H1 (cell line): ENCODE measurements around the gene RALGAPB. TPM values are rescaled to one million over a fixed set of nuclear protein-coding genes. Genes with fewer than 3 reads are reported as not detected.

Experiments
- CTCF ChIA-PET: fragments of 300-600 bp; sonication (Branson Sonifier 250); formaldehyde crosslinking; loops from one replicate; lab custom pipeline; 2021; ENCODE audit not compliant: partially characterized antibody; lab: Charles Lee
- POLR2A ChIA-PET: fragments of 300-600 bp; sonication (Branson Sonifier 250); formaldehyde crosslinking; loops from one replicate; lab custom pipeline; 2021; ENCODE audit warnings: inconsistent platforms; ENCODE audit not compliant: partially characterized antibody; lab: Charles Lee
- DNase-seq, 2 experiments: peaks; one replicate each; pipeline versions ENCODE4 v3.0.0 to v3.0.0-alpha.2; 2010 to 2022; ENCODE audit warnings: low spot score in 2 of 2, low read depth in 1 of 2, mixed read lengths in 1 of 2
- FAIRE-seq: peaks from 2 replicates; lab custom pipeline; 2011; peaks lifted over from hg19 to GRCh38; lab: Jason Lieb, UNC
- H2AFZ ChIP-seq: 2 replicates; pipeline ENCODE4 v1.8.1; 2012; ENCODE audit warnings: low read length, inconsistent platforms
- H2AK5ac ChIP-seq: 2 replicates; pipeline ENCODE4 v1.6.1; 2013; ENCODE audit warnings: low read depth, low read length
- H2BK120ac ChIP-seq: replicated peaks from 2 replicates; pipeline ENCODE3; 2013; ENCODE audit warnings: low read depth, low read length, inconsistent platforms
- H2BK12ac ChIP-seq: 2 replicates; pipeline ENCODE4 v1.6.1; 2013; ENCODE audit warnings: low read depth, low read length
- H2BK15ac ChIP-seq: 2 replicates; pipeline ENCODE4 v1.6.1; 2013; ENCODE audit warnings: low read length
- H2BK20ac ChIP-seq: 2 replicates; pipeline ENCODE4 v1.6.1; 2013; ENCODE audit warnings: low read length
- H2BK5ac ChIP-seq: 2 replicates; pipeline ENCODE4 v1.6.1; 2013; ENCODE audit warnings: low read depth, low read length
- H3K14ac ChIP-seq: 2 replicates; pipeline ENCODE4 v1.6.1; 2013; ENCODE audit warnings: inconsistent platforms; ENCODE audit not compliant: insufficient read length
- H3K18ac ChIP-seq: 2 replicates; pipeline ENCODE4 v1.6.1; 2013; ENCODE audit warnings: low read length; ENCODE audit errors: extremely low read depth
- H3K23ac ChIP-seq: 2 replicates; pipeline ENCODE4 v1.6.1; 2013; ENCODE audit warnings: inconsistent platforms; ENCODE audit not compliant: insufficient read length
- H3K23me2 ChIP-seq: 2 replicates; pipeline ENCODE4 v1.6.1; 2013; ENCODE audit warnings: low read depth, low read length
- H3K27ac ChIP-seq: 2 replicates; pipeline ENCODE4 v1.6.1; 2011; ENCODE audit warnings: low read depth, low read length, inconsistent platforms
- H3K27me3 ChIP-seq, 4 experiments: replicated peaks in 1 of 4; 1 replicate in 1 of 4; 2 replicates in 3 of 4; pipeline versions ENCODE4 v1.6.1 to v1.8.1; 2011 to 2013; ENCODE audit warnings: low read length in 3 of 4, mild to moderate bottlenecking in 3 of 4, inconsistent platforms in 2 of 4, mixed read lengths in 2 of 4, moderate library complexity in 1 of 4; ENCODE audit not compliant: control insufficient read depth in 3 of 4, insufficient read depth in 3 of 4; ENCODE audit errors: extremely low read depth in 1 of 4
- H3K36me3 ChIP-seq, 4 experiments: 2 replicates each; pipeline versions ENCODE4 v1.6.1 to v1.8.1; 2011 to 2013; ENCODE audit warnings: mild to moderate bottlenecking in 4 of 4, low read length in 3 of 4, moderate library complexity in 2 of 4, control low read depth in 1 of 4, inconsistent platforms in 1 of 4; ENCODE audit not compliant: insufficient read depth in 4 of 4, control insufficient read depth in 2 of 4
- H3K4ac ChIP-seq: replicated peaks from 2 replicates; pipeline ENCODE3; 2013; ENCODE audit warnings: low read length, low read depth, mixed read lengths, inconsistent platforms; ENCODE audit not compliant: insufficient read length
- H3K4me1 ChIP-seq, 4 experiments: replicated peaks in 1 of 4; 1 replicate in 1 of 4; 2 replicates in 3 of 4; pipeline versions ENCODE4 v1.6.1 to v1.8.1; 2011 to 2013; ENCODE audit warnings: low read length in 3 of 4, inconsistent platforms in 2 of 4, mixed read lengths in 1 of 4; ENCODE audit not compliant: insufficient read depth in 4 of 4, control insufficient read depth in 3 of 4
- H3K4me2 ChIP-seq, 2 experiments: 2 replicates each; pipeline versions ENCODE4 v1.6.1 to v1.8.1; 2011 to 2013; ENCODE audit warnings: low read depth in 2 of 2, low read length in 2 of 2, control low read depth in 1 of 2, inconsistent platforms in 1 of 2, mild to moderate bottlenecking in 1 of 2; ENCODE audit not compliant: insufficient read depth in 1 of 2
- H3K4me3 ChIP-seq, 4 experiments: fragments of 200-600, 300-600 bp in 1 of 4; sonication (generic), shearing (Covaris generic), sonication (Bioruptor Twin) in 1 of 4; 2 replicates each; pipeline versions ENCODE4 v1.5.1 to v1.8.1; 2011 to 2016; ENCODE audit warnings: low read length in 4 of 4, low read depth in 3 of 4, control low read depth in 2 of 4, inconsistent platforms in 2 of 4, mild to moderate bottlenecking in 2 of 4, mixed read lengths in 1 of 4, moderate library complexity in 1 of 4; ENCODE audit not compliant: insufficient read depth in 2 of 4; ENCODE audit errors: extremely low read depth in 1 of 4
- H3K56ac ChIP-seq: replicated peaks from 2 replicates; pipeline ENCODE3; 2013; ENCODE audit warnings: low read depth, mild to moderate bottlenecking, mixed read lengths, low read length, inconsistent platforms; ENCODE audit not compliant: insufficient read length
- H3K79me1 ChIP-seq: 2 replicates; pipeline ENCODE4 v1.6.1; 2013; ENCODE audit warnings: low read depth, low read length, control low read depth
- H3K79me2 ChIP-seq, 2 experiments: 2 replicates each; pipeline versions ENCODE4 v1.6.1 to v1.8.1; 2012 to 2013; ENCODE audit warnings: low read length in 2 of 2, mild to moderate bottlenecking in 2 of 2, inconsistent platforms in 1 of 2; ENCODE audit not compliant: insufficient read depth in 2 of 2, control insufficient read depth in 1 of 2
- H3K9ac ChIP-seq, 4 experiments: replicated peaks in 1 of 4; 1 replicate in 1 of 4; 2 replicates in 3 of 4; pipeline versions ENCODE4 v1.6.1 to v1.8.1; 2011 to 2013; ENCODE audit warnings: low read depth in 3 of 4, low read length in 3 of 4, control low read depth in 2 of 4, mild to moderate bottlenecking in 2 of 4, moderate library complexity in 2 of 4, inconsistent platforms in 1 of 4; ENCODE audit errors: extremely low read depth in 1 of 4
- H3K9me3 ChIP-seq, 2 experiments: 2 replicates each; pipeline versions ENCODE4 v1.6.1 to v1.8.1; 2012 to 2013; ENCODE audit warnings: mild to moderate bottlenecking in 2 of 2, moderate library complexity in 2 of 2, control low read depth in 1 of 2, inconsistent platforms in 1 of 2, low read depth in 1 of 2, low read length in 1 of 2, mixed read lengths in 1 of 2; ENCODE audit not compliant: insufficient read depth in 2 of 2
- H4K20me1 ChIP-seq, 2 experiments: replicated peaks in 1 of 2; 2 replicates each; pipeline versions ENCODE3 to v1.8.1; 2011 to 2013; ENCODE audit warnings: inconsistent platforms in 2 of 2, low read length in 2 of 2, mild to moderate bottlenecking in 1 of 2; ENCODE audit not compliant: insufficient read depth in 2 of 2, control insufficient read depth in 1 of 2
- H4K5ac ChIP-seq: 2 replicates; pipeline ENCODE4 v1.6.1; 2013; ENCODE audit warnings: low read length, low read depth, mixed read lengths, inconsistent platforms; ENCODE audit not compliant: insufficient read length
- H4K8ac ChIP-seq: 2 replicates; pipeline ENCODE4 v1.8.0; 2013; ENCODE audit warnings: mild to moderate bottlenecking, moderate library complexity, low read length, inconsistent platforms; ENCODE audit not compliant: insufficient read depth; ENCODE audit errors: extremely low read depth
- H4K91ac ChIP-seq: replicated peaks from 2 replicates; pipeline ENCODE3; 2013; ENCODE audit warnings: low read length, mixed read lengths, inconsistent platforms; ENCODE audit not compliant: insufficient read length
- GABPA ChIP-seq: IDR thresholded peaks from 2 replicates; pipeline ENCODE4 v1.6.1; 2011; ENCODE audit warnings: mild to moderate bottlenecking, low read length, moderate library complexity, borderline replicate concordance; ENCODE audit not compliant: insufficient read depth
- GTF2F1 ChIP-seq: IDR thresholded peaks from 2 replicates; pipeline ENCODE4 v1.6.1; 2012; ENCODE audit warnings: low read depth, low read length, improper control_type of control experiment, borderline replicate concordance
- HDAC6 ChIP-seq: IDR thresholded peaks from one replicate; pipeline ENCODE4 v1.7.1; 2012; ENCODE audit warnings: low read depth, mild to moderate bottlenecking, inconsistent platforms, low read length, moderate library complexity
- KDM1A ChIP-seq: fragments of 200-600, 300-600 bp; sonication (generic); IDR thresholded peaks from 2 replicates; pipeline ENCODE4 v1.7.1; 2016; ENCODE audit warnings: mild to moderate bottlenecking, low read length, borderline replicate concordance
- MAFK ChIP-seq: IDR thresholded peaks from 2 replicates; pipeline ENCODE4 v1.6.1; 2012; ENCODE audit warnings: low read depth, mild to moderate bottlenecking, improper control_type of control experiment, low read length
- PHF8 ChIP-seq: fragments of 200-600 bp; sonication (generic); conservative IDR thresholded peaks from 2 replicates; pipeline ENCODE4 v1.7.1; 2012; ENCODE audit warnings: low read depth, mild to moderate bottlenecking, inconsistent platforms, low read length, moderate library complexity
- RBBP5 ChIP-seq: IDR thresholded peaks from 2 replicates; pipeline ENCODE4 v1.7.1; 2012; ENCODE audit warnings: low read depth, mild to moderate bottlenecking, inconsistent platforms, low read length, moderate library complexity, borderline replicate concordance
- RNF2 ChIP-seq: fragments of 200-900, 300-1000 bp; sonication (generic); IDR thresholded peaks from 2 replicates; pipeline ENCODE4 v1.7.1; 2016; ENCODE audit warnings: borderline replicate concordance, low read depth, mild to moderate bottlenecking, antibody characterized with exemption, low read length; ENCODE audit not compliant: poor library complexity, severe bottlenecking; ENCODE audit errors: missing control alignments
- RXRA ChIP-seq: IDR thresholded peaks from 2 replicates; pipeline ENCODE4 v1.6.1; 2011; ENCODE audit warnings: low read depth, mild to moderate bottlenecking, low read length, moderate library complexity; ENCODE audit not compliant: insufficient read depth
- SRF ChIP-seq: IDR thresholded peaks from 2 replicates; pipeline ENCODE4 v1.6.1; 2011; ENCODE audit warnings: mild to moderate bottlenecking, low read depth, low read length, moderate library complexity
- YY1 ChIP-seq: IDR thresholded peaks from 2 replicates; pipeline ENCODE4 v1.6.1; 2011; ENCODE audit warnings: low read depth, mild to moderate bottlenecking, low read length
- WGBS, 2 experiments: shearing (Covaris generic) in 1 of 2; methylation state at CpG; one replicate each; pipeline versions ENCODE4 v1.1.6 to v1.1.7; 2013 to 2015; ENCODE audit warnings: low lambda C conversion rate in 2 of 2, mixed read lengths in 2 of 2, inconsistent platforms in 1 of 2, low coverage in 1 of 2, missing lambda C conversion rate in 1 of 2; ENCODE audit not compliant: insufficient replicate concordance in 2 of 2, insufficient coverage in 1 of 2, insufficient read length in 1 of 2; ENCODE audit errors: extremely low coverage in 1 of 2, missing lambda C conversion rate in 1 of 2; 5-methylcytosine and 5-hydroxymethylcytosine counted together
- polyA plus RNA-seq, 7 experiments: library from polyadenylated mRNA; depleted of rRNA in 3 of 7; stranded (reverse) in 5 of 7; unstranded in 2 of 7; fragments of >200 nt in 5 of 7; fragments of 200-250 nt in 2 of 7; gene quantifications; 1 replicate in 5 of 7; 2 replicates in 1 of 7; 4 replicates in 1 of 7; pipeline versions ENCODE4 v1.2.1 to v1.2.3, GENCODE V29; 2011 to 2013; ENCODE audit warnings: missing spikeins in 2 of 7, mixed read lengths in 2 of 7
- total RNA-seq: library from RNA; stranded (reverse); fragmentation: NEBNext Ultra II Directional; extraction: Animal tissue kit (Norgen Biotek cat#: 25700); gene quantifications from 2 replicates; pipeline ENCODE4 v1.2.1, GENCODE V29; 2021
- TF ChIP-seq, protein P1 (sequence below): IDR thresholded peaks from 2 replicates; pipeline ENCODE4 v1.6.1; 2012; ENCODE audit warnings: inconsistent platforms

The RALGAPB gene
- total and polyA plus RNA-seq, 2 of the 8 experiments (the other 6 are each of a cell fraction or from before 2014, with no cell fraction given): 10.6 to 35.1 TPM

DNA sequence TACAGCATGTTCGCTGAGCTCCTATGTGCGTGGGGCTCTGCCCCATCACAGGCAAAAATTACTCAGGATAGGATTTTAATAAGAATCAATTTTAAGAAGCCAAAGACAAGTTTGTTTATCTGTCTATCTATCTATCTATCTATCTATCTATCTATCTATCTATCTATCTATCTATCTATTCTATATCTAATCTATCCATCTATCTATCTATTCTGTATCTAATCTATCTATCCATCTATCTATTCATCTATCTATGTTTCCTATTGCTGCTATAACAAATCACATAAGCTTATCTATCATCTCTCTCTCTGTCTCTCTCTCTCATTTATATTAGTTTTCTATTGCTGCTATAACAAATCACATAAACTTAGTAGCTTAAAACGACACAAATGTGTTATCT is 130.6 kb downstream of the RALGAPB start:
- WGBS, 2 experiments: 88% methylated on average over 3 of the region's 3 CpGs; no CpG with 5 or more reads in 1 of the 2 experiments
- no peak for TF ChIP-seq RXRA
- no peak for TF ChIP-seq RBBP5
- TF ChIP-seq MAFK: no peak
- TF ChIP-seq PHF8: no peak
- TF ChIP-seq, protein P1, sequence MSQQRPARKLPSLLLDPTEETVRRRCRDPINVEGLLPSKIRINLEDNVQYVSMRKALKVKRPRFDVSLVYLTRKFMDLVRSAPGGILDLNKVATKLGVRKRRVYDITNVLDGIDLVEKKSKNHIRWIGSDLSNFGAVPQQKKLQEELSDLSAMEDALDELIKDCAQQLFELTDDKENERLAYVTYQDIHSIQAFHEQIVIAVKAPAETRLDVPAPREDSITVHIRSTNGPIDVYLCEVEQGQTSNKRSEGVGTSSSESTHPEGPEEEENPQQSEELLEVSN: no peak
- TF ChIP-seq GTF2F1: no peak
- TF ChIP-seq KDM1A: no peak
- no peak for TF ChIP-seq SRF
- TF ChIP-seq YY1: no peak
- TF ChIP-seq GABPA: no peak
- no peak for TF ChIP-seq RNF2
- TF ChIP-seq HDAC6: no peak

More for the DNA sequence above, 130.6 kb downstream of the RALGAPB start:
- H3K56ac ChIP-seq: no peak overlapping the region
- no peak overlapping the region for H3K23ac ChIP-seq
- H3K18ac ChIP-seq: no peak overlapping the region
- H2BK5ac ChIP-seq: no peak overlapping the region
- H3K36me3 ChIP-seq: no peaks in the 10 kb centered on the region
- H4K91ac ChIP-seq: no peak overlapping the region
- no peak overlapping the region for H2BK12ac ChIP-seq
- H3K79me1 ChIP-seq: no peaks in the 10 kb centered on the region
- H3K23me2 ChIP-seq: peaks cover 8% of the 10 kb centered on the region; the same call in 1 of the 2 replicates
- H3K4me1 ChIP-seq: peaks cover 0 to 16% (median 12%) of the 10 kb centered on the region in 4 experiments; a peak in 6 of 7 replicates
- no peak overlapping the region for H2BK20ac ChIP-seq
- no peak overlapping the region for H3K4me3 ChIP-seq
- no peak overlapping the region for H3K27ac ChIP-seq
- no peak overlapping the region for H3K9ac ChIP-seq
- DNase-seq (no peak), FAIRE-seq (no peak)
- no peak overlapping the region for H4K5ac ChIP-seq
- H4K20me1 ChIP-seq: no peaks in the 10 kb centered on the region
- no peak overlapping the region for H2BK15ac ChIP-seq
- ChIA-PET POLR2A (interaction anchor here (0.6 to 1.4 kb wide), 3 partner anchors 31 to 132 kb away, joined by 3 to 5 read pairs (median 3); no protein-coding TSS in a partner anchor), CTCF (interaction anchor here (1.0 to 1.8 kb wide), 6 partner anchors 10 to 46 kb away, joined by 3 to 7 read pairs (median 3); no protein-coding TSS in a partner anchor)
- H2AK5ac ChIP-seq: no peak overlapping the region
- H3K79me2 ChIP-seq: no peaks in the 10 kb centered on the region
- H3K4ac ChIP-seq: no peak overlapping the region
- no peak overlapping the region for H4K8ac ChIP-seq
- H2AFZ ChIP-seq: no peak overlapping the region
- H3K14ac ChIP-seq: no peak overlapping the region
- H3K27me3 ChIP-seq: peaks cover 0 to 9% (median 4%) of the 10 kb centered on the region in 4 experiments; a peak in 4 of 7 replicates
- no peak overlapping the region for H3K4me2 ChIP-seq
- H3K9me3 ChIP-seq: no peaks in the 10 kb centered on the region
- no peak overlapping the region for H2BK120ac ChIP-seq
